ENCODE results near the gene ARL14EP. TPM values are rescaled to one million over a fixed set of nuclear protein-coding genes. Genes with fewer than 3 reads are reported as not detected.
A peak's percentile ranks its signal among the peaks of the same experiment; 100 is the strongest.

The ARL14EP gene
- total RNA-seq, 4 donors from 2014 or later = 7.9 to 24.7 (median 16.0) TPM

- in situ Hi-C loops (cut with MboI; ENCODE audit: low pct_ligation_motif_present in 1 of 4, low pct_unique_long_range_greater_than_20kb in 1 of 4, low sequenced_read_pairs in 3 of 4) = no loop called here
- H3K9me3 ChIP-seq = no peaks in the 10 kb centered on the region
- WGBS, 2 donors (ENCODE audit: low coverage in 1 of 2) = 66 to 74% methylated on average over 2 of the region's 2 CpGs
These were observed 4.0 kb downstream of the ARL14EP start for GRCh38 chr11:30326906-30327305.

GRCh38 chr11:30328681-30329080 is 5.8 kb downstream of the ARL14EP start:
- in situ Hi-C loops (cut with MboI; ENCODE audit: low pct_ligation_motif_present in 1 of 4, low pct_unique_long_range_greater_than_20kb in 1 of 4, low sequenced_read_pairs in 3 of 4) (no loop called here), intact Hi-C loops (cut with DNase I; ENCODE audit: low total_unique reads) (no loop called here)
- Histone ChIP-seq H3K4me1 (peaks cover 8 to 45% (median 14%) of the 10 kb centered on the region in 4 donors), H3K27ac (no peak overlapping the region), H3K4me3 (no peak overlapping the region), H3K9me3 (no peaks in the 10 kb centered on the region), H3K36me3 (peaks cover 0 to 19% (median 9%) of the 10 kb centered on the region in 4 donors), H3K27me3 (no peaks in the 10 kb centered on the region)
- TF ChIP-seq CTCF (IDR thresholded peaks at IDR 0.05) = no peak
- TF ChIP-seq POLR2A (IDR thresholded peaks at IDR 0.05) = no peak
- TF ChIP-seq EP300 (IDR thresholded peaks at IDR 0.05; ENCODE audit: low read depth) = no peak
- TF ChIP-seq POLR2AphosphoS5 (IDR thresholded peaks at IDR 0.05) = no peak
- no peak for DNase-seq

More at GRCh38 chr11:30326906-30327305, 4.0 kb downstream of the ARL14EP start:
- H3K27me3 ChIP-seq = no peaks in the 10 kb centered on the region
- peaks cover 0 to 11% (median 1%) of the 10 kb centered on the region in 4 donors for H3K36me3 ChIP-seq
- no peak overlapping the region for H3K27ac ChIP-seq
- DNase-seq = no peak
- TF ChIP-seq CTCF (IDR thresholded peaks at IDR 0.05) (no peak), POLR2AphosphoS5 (IDR thresholded peaks at IDR 0.05) (no peak), EP300 (IDR thresholded peaks at IDR 0.05; ENCODE audit: low read depth) (no peak), POLR2A (IDR thresholded peaks at IDR 0.05) (no peak)
- intact Hi-C loops (cut with DNase I; ENCODE audit: low total_unique reads) = no loop called here
- peaks cover 8 to 55% (median 20%) of the 10 kb centered on the region in 4 donors for H3K4me1 ChIP-seq
- no peak overlapping the region for H3K4me3 ChIP-seq

- Histone ChIP-seq H3K4me1 (peaks cover 5 to 39% (median 9%) of the 10 kb centered on the region in 4 donors), H3K27me3 (no peaks in the 10 kb centered on the region), H3K36me3 (peaks cover 0 to 20% (median 9%) of the 10 kb centered on the region in 4 donors), H3K4me3 (no peak overlapping the region), H3K9me3 (no peaks in the 10 kb centered on the region), H3K27ac (no peak overlapping the region)
- DNase-seq = no peak
- WGBS, 2 donors (ENCODE audit: low coverage in 1 of 2) = 62 to 91% methylated on average over 4 of the region's 4 CpGs
- intact Hi-C loops (cut with DNase I; ENCODE audit: low total_unique reads) = no loop called here
- TF ChIP-seq EP300 (IDR thresholded peaks at IDR 0.05; ENCODE audit: low read depth) (no peak), CTCF (IDR thresholded peaks at IDR 0.05) (no peak), POLR2AphosphoS5 (IDR thresholded peaks at IDR 0.05) (no peak), POLR2A (IDR thresholded peaks at IDR 0.05) (no peak)
- in situ Hi-C loops (cut with MboI; ENCODE audit: low pct_ligation_motif_present in 1 of 4, low pct_unique_long_range_greater_than_20kb in 1 of 4, low sequenced_read_pairs in 3 of 4) = no loop called here
These were observed 6.4 kb downstream of the ARL14EP start for GRCh38 chr11:30329150-30329940.

- WGBS, 2 donors (ENCODE audit: low coverage in 1 of 2) = 79 to 83% methylated on average over 1 to 3 of the region's 3 CpGs
- no peak overlapping the region for H3K4me3 ChIP-seq
- no peaks in the 10 kb centered on the region for H3K27me3 ChIP-seq
- intact Hi-C loops (cut with DNase I; ENCODE audit: low total_unique reads) = no loop called here
- in situ Hi-C loops (cut with MboI; ENCODE audit: low pct_ligation_motif_present in 1 of 4, low pct_unique_long_range_greater_than_20kb in 1 of 4, low sequenced_read_pairs in 3 of 4) = no loop called here
- H3K4me1 ChIP-seq = peaks cover 0 to 9% (median 0%) of the 10 kb centered on the region in 4 donors
- TF ChIP-seq POLR2AphosphoS5 (IDR thresholded peaks at IDR 0.05) (no peak), CTCF (IDR thresholded peaks at IDR 0.05) (peak in 2 of 5 experiments; percentile 17 to 25)
- H3K9me3 ChIP-seq = no peaks in the 10 kb centered on the region
- no peak overlapping the region for H3K27ac ChIP-seq
- DNase-seq = no peak
- H3K36me3 ChIP-seq = peaks cover 0 to 52% (median 24%) of the 10 kb centered on the region in 4 donors
These were observed 10.5 kb downstream of the ARL14EP start for GRCh38 chr11:30333405-30333804.
